Keratinocyte (primary cell): ENCODE results near the gene MIB2.

Experiments
- EZH2 ChIP-seq: IDR thresholded peaks from one replicate; pipeline ENCODE4 v1.6.1; 2012; ENCODE audit warnings: inconsistent platforms, mild to moderate bottlenecking, low read length, moderate library complexity
- TF ChIP-seq, protein P1 (sequence below), 3 experiments: IDR thresholded peaks in 1 of 3; conservative IDR thresholded peaks in 1 of 3; optimal IDR thresholded peaks in 1 of 3; 2 replicates in 2 of 3; 3 replicates in 1 of 3; pipeline versions ENCODE3 to v1.5.1; 2011; ENCODE audit warnings: low read length in 3 of 3, mild to moderate bottlenecking in 3 of 3, moderate library complexity in 2 of 3, control low read depth in 1 of 3, inconsistent platforms in 1 of 3; ENCODE audit not compliant: insufficient read depth in 2 of 3; ENCODE audit errors: extremely low read depth in 1 of 3

DNA sequence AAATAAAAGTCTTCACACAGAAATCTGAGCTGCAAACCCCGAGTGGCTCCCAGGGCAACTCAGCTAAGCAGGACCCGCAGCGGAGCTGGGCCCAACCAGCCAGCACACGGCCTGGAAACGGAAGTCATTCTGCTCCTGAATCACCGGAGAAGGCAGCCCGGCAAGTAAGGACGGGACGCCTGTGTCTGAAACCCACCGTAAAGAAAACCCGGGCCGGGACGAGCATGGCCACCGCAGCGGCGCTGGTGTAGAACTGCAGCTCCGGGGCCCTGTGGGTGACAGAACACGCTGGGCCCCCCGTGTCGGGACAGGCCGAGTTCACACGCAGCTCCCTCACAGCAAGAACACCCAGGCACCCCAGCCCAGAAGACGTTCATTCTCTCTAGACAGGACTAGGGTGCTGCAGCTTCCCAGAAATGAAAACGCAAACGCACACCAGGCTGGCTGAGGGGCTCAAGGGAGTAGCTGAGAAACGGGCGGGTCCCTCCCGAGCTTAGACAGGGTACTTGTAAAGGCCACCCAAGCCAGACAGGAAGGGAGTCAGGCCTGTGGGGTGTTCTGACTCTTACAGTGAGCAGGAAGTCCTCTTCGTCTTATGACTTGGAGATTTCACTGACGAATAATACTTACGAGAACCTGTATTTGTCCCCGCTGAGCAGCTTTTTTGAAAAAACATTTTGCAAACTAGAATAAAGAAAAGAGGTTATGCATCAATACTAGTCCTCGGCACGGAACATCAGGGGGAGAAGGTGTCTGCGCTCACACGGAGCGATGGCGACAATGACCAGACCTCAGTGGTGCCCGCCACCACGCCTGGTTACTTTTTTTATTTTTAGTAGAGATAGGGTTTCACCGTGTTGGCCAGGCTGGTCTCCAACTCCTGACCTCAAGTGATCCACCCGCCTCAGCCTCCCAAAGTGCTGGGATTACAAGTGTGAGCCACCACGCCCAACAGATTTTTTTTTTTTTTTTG, 54.5 kb downstream of the MIB2 start:
- TF ChIP-seq, protein P1, sequence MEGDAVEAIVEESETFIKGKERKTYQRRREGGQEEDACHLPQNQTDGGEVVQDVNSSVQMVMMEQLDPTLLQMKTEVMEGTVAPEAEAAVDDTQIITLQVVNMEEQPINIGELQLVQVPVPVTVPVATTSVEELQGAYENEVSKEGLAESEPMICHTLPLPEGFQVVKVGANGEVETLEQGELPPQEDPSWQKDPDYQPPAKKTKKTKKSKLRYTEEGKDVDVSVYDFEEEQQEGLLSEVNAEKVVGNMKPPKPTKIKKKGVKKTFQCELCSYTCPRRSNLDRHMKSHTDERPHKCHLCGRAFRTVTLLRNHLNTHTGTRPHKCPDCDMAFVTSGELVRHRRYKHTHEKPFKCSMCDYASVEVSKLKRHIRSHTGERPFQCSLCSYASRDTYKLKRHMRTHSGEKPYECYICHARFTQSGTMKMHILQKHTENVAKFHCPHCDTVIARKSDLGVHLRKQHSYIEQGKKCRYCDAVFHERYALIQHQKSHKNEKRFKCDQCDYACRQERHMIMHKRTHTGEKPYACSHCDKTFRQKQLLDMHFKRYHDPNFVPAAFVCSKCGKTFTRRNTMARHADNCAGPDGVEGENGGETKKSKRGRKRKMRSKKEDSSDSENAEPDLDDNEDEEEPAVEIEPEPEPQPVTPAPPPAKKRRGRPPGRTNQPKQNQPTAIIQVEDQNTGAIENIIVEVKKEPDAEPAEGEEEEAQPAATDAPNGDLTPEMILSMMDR (optimal IDR thresholded peaks at IDR 0.05 in 1 of 3, IDR thresholded peaks at IDR 0.05 in 1 of 3, conservative IDR thresholded peaks at IDR 0.05 in 1 of 3; ENCODE audit: extremely low read depth in 1 of 3, insufficient read depth in 2 of 3, low read length in 3 of 3) = no peak
- TF ChIP-seq EZH2 = no peak
